Middle frontal gyrus (tissue), 1 donor: ENCODE results near the gene ZBTB11.
"Not testable (repeated sequence)": the region's sequence is repeated elsewhere in the genome, so short reads cannot be mapped to it uniquely, and the experiment has no call there.

Experiments used
- DNase-seq: peaks from one replicate; pipeline ENCODE4 v3.0.0-alpha.2; 2015; ENCODE audit warnings: low spot score; ENCODE audit errors: extremely low spot score

Gene ZBTB11

GRCh38 chr3:101617478-101617877, 59.5 kb downstream of the ZBTB11 start:
- DNase-seq, result no peak

DNA sequence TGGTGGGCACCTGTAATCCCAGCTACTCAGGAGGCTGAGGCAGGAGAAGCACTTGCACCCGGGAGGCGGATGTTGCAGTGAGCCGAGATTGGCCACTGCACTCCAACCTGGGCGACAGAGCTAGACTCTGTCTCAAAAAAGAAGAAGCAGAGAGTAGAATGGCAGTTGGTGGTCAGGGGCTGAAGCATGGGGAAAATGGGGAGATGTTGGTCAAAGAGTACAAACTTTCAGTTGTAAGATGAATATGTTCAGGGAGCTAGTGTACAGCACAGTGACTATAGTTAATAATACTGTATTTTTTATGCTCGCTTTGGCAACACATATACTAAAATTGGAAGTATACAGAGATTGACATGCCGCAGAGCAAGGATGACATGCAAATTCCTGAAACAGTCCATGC, 61.4 kb downstream of the ZBTB11 start:
- no peak for DNase-seq

GRCh38 chr3:101613014-101613413, 63.9 kb downstream of the ZBTB11 start:
- not testable (repeated sequence) for DNase-seq

- no peak for DNase-seq
Measured at GRCh38 chr3:101611023-101611422, 65.9 kb downstream of the ZBTB11 start.

DNA sequence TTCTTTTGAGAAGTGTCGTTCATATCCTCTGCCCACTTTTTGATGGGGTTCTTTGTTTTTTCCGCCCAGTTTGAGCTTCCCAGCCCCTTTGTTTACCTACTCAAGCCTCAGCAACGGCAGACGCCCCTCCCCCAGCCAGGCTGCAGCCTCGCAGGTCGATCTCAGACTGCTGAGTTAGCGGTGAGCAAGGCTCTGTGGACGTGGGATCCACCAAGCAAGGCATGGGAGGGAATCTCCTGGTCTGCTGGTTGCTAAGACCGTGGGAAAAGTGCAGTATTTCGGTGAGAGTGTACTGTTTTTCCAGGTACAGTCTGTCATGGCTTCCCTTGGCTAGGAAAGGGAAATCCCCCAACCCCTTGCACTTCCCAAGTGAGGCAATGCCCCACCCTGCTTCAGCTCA, 71.5 kb downstream of the ZBTB11 start:
- not testable (repeated sequence) for DNase-seq

- no peak for DNase-seq
Measured at GRCh38 chr3:101603184-101603583, 73.7 kb downstream of the ZBTB11 start.

DNA sequence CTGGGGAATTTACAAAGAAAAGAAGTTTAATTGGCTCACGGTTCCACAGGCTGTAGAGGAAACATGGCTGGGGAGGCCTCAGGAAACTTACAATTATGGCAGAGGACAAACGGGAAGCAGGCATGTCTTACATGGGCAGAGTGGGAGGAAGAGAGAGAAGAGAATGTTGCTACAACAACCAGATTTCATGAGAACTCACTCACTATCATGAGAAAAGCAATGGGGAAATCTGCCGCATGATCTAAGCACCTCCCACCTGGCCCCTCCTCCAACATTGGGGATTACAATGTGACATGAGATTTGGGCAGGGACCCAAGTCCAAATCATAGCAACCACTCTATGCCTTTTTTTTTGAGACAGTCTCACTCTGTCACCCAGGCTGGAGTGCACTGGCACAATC, 74.2 kb downstream of the ZBTB11 start:
- DNase-seq, result no peak
